Left renal cortex interstitium (tissue), 4 donors: ENCODE results near the gene ARHGEF3. TPM values are rescaled to one million over a fixed set of nuclear protein-coding genes. Genes with fewer than 3 reads are reported as not detected.
"Not testable (repeated sequence)": the region's sequence is repeated elsewhere in the genome, so short reads cannot be mapped to it uniquely, and the experiment has no call there.

Source experiments
- DNase-seq, 4 donors: peaks; one replicate each; pipeline ENCODE4 v3.0.0-alpha.2; 2013; ENCODE audit warnings: low read depth in 4 of 4, low spot score in 2 of 4, missing footprints in 1 of 4
- polyA plus RNA-seq, 4 donors: library from polyadenylated mRNA; unstranded; fragments of 120-200 nt; gene quantifications; one replicate each; pipeline ENCODE4 v1.2.1, GENCODE V29; 2013; ENCODE audit not compliant: insufficient read length in 4 of 4

Gene ARHGEF3
- polyA plus RNA-seq, 4 donors: 70.9 to 84.1 (median 79.2) TPM

GRCh38 chr3:56748663-56749231 is 53.0 kb downstream of the ARHGEF3 start:
- DNase-seq: peak in 1 of 4 donors; percentile 51

- DNase-seq: no peak
These were observed 54.6 kb downstream of the ARHGEF3 start for GRCh38 chr3:56747150-56747549.

- no peak for DNase-seq
These were observed 57.7 kb downstream of the ARHGEF3 start for GRCh38 chr3:56744016-56744415.

- no peak for DNase-seq
These were observed 58.9 kb downstream of the ARHGEF3 start for GRCh38 chr3:56742887-56743286.

GRCh38 chr3:56739036-56739435 is 62.7 kb downstream of the ARHGEF3 start:
- DNase-seq: no peak

- DNase-seq: no peak
These were observed 64.7 kb downstream of the ARHGEF3 start for GRCh38 chr3:56737006-56737405.

- DNase-seq: no peak
These were observed 69.6 kb downstream of the ARHGEF3 start for GRCh38 chr3:56732109-56732508.

- DNase-seq: no peak
These were observed 76.6 kb downstream of the ARHGEF3 start for GRCh38 chr3:56725175-56725574.

GRCh38 chr3:56724676-56725075 is 77.1 kb downstream of the ARHGEF3 start:
- DNase-seq: peak in 1 of 4 donors; percentile 48

GRCh38 chr3:56720849-56721248 is 80.9 kb downstream of the ARHGEF3 start:
- DNase-seq: peak in 2 of 4 donors; percentile 45 to 51

- not testable (repeated sequence) for DNase-seq
These were observed 82.9 kb downstream of the ARHGEF3 start for GRCh38 chr3:56718809-56719208.

GRCh38 chr3:56711344-56711743 is 90.4 kb downstream of the ARHGEF3 start:
- DNase-seq: no peak

- not testable (repeated sequence) for DNase-seq
These were observed 94.3 kb downstream of the ARHGEF3 start for GRCh38 chr3:56707412-56707811.

- no peak for DNase-seq
These were observed 95.1 kb downstream of the ARHGEF3 start for GRCh38 chr3:56706629-56707028.

- no peak for DNase-seq
These were observed 97.0 kb downstream of the ARHGEF3 start for GRCh38 chr3:56704706-56705105.

- peak in 3 of 4 donors; percentile 61 to 65 (median 63) for DNase-seq
These were observed 99.0 kb downstream of the ARHGEF3 start for GRCh38 chr3:56702490-56703315.

GRCh38 chr3:56700151-56700550 is 101.6 kb downstream of the ARHGEF3 start:
- no peak for DNase-seq

GRCh38 chr3:56694867-56695683 is 106.7 kb downstream of the ARHGEF3 start:
- DNase-seq: no peak

- no peak for DNase-seq
These were observed 108.0 kb downstream of the ARHGEF3 start for GRCh38 chr3:56693750-56694149.

- DNase-seq: not testable (repeated sequence)
These were observed 109.0 kb downstream of the ARHGEF3 start for GRCh38 chr3:56692520-56693433.
